ENCODE measurements around the gene NLRP11.

DNA sequence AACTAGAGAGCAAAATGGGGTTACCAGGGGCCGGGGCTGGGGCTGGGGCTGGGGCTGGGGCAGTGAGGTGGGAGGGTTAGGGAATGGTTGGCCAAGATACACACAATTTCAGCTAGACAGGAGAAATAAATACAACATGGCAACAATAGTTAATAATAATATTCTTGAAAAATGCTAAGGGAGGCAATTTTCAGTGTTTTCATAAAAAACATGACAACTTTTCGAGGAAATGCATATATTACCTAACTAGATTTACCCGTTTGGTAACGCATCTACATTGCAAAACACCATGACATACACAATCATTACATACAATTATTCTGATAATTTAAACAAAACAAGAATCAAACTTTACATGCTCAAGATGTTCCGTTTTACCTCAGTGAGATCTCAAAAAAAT is 50.7 kb downstream of the NLRP11 start:
- no peak for TF ChIP-seq JUNB (IDR thresholded peaks at IDR 0.05; ENCODE audit: unreplicated experiment)
- TF ChIP-seq POLR2AphosphoS5 (IDR thresholded peaks at IDR 0.05; ENCODE audit: low read depth): no peak
- TF ChIP-seq, protein P1, sequence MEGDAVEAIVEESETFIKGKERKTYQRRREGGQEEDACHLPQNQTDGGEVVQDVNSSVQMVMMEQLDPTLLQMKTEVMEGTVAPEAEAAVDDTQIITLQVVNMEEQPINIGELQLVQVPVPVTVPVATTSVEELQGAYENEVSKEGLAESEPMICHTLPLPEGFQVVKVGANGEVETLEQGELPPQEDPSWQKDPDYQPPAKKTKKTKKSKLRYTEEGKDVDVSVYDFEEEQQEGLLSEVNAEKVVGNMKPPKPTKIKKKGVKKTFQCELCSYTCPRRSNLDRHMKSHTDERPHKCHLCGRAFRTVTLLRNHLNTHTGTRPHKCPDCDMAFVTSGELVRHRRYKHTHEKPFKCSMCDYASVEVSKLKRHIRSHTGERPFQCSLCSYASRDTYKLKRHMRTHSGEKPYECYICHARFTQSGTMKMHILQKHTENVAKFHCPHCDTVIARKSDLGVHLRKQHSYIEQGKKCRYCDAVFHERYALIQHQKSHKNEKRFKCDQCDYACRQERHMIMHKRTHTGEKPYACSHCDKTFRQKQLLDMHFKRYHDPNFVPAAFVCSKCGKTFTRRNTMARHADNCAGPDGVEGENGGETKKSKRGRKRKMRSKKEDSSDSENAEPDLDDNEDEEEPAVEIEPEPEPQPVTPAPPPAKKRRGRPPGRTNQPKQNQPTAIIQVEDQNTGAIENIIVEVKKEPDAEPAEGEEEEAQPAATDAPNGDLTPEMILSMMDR (conservative IDR thresholded peaks at IDR 0.05; ENCODE audit: low read depth in 2 of 2): no peak
- no peak for TF ChIP-seq EZH2 (IDR thresholded peaks at IDR 0.05; ENCODE audit: low read depth, unreplicated experiment)
- TF ChIP-seq EZH2phosphoT487 (IDR thresholded peaks at IDR 0.05; ENCODE audit: unreplicated experiment): no peak
- TF ChIP-seq, protein P2, sequence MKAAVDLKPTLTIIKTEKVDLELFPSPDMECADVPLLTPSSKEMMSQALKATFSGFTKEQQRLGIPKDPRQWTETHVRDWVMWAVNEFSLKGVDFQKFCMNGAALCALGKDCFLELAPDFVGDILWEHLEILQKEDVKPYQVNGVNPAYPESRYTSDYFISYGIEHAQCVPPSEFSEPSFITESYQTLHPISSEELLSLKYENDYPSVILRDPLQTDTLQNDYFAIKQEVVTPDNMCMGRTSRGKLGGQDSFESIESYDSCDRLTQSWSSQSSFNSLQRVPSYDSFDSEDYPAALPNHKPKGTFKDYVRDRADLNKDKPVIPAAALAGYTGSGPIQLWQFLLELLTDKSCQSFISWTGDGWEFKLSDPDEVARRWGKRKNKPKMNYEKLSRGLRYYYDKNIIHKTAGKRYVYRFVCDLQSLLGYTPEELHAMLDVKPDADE (IDR thresholded peaks at IDR 0.05): no peak

Measured in GM23338 (cell line).